Astrocyte of the spinal cord (primary cell): ENCODE measurements around the gene PIEZO2.
A peak's percentile ranks its signal among the peaks of the same experiment; 100 is the strongest.

Experiments used
- DNase-seq: peaks from one replicate; pipeline ENCODE4 v3.0.0; 2011; ENCODE audit warnings: low read depth, low spot score
- H3K4me3 ChIP-seq: 2 replicates; pipeline ENCODE4 v1.5.1; 2011; ENCODE audit warnings: low read depth, mild to moderate bottlenecking, low read length, moderate library complexity
- in situ Hi-C: cut with HindIII; loops from 2 replicates; pipeline ENCODE4 v1.10.0; 2017; ENCODE audit warnings: low sequenced_read_pairs
- TF ChIP-seq, protein P1 (sequence below): IDR thresholded peaks from 2 replicates; pipeline ENCODE4 v1.5.1; 2012; ENCODE audit warnings: low read depth, mild to moderate bottlenecking, low read length, inconsistent platforms

The PIEZO2 gene

DNA sequence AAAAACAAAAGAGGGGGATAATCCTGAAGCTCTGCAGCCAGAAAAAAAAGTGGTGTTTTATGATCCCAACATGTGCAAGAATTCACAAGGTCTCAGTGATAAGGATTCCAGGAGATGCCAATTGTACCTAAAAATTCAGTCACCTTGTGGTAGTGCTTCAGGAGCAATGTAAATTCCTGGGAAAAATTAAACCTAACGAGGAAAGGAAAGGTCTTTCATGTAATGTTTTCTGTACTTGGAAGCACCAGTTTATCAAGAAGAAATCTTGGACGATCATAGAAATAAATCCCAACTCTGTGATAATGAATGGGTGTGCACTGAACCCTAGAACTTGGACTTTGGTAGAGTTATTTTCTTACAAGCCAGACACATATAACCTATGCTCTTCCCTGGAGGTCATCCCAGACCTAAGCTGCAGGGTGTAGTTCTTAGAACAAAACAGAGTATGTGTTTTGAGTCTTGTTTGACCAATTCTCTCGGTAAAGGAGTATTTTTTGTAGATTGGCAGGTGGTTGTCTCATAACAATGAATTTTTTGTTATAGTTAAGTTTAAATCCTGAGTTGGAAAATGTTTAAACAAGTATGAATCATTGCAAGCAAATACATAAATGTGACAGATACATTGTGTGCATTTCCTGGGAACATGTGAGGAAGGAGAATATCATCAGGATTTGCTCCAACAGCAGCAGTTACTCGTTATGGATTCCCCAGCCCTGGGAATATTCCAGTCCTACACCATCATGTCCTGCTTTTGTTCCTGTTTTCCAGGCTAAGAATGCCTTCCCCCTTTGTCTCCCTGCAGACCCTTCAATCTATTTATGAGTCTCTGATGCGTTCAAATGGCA lies 399.0 kb downstream of the PIEZO2 start:
- H3K4me3 ChIP-seq = no peak overlapping the region
- no peak for DNase-seq
- in situ Hi-C loops = no loop called here
- TF ChIP-seq, protein P1, sequence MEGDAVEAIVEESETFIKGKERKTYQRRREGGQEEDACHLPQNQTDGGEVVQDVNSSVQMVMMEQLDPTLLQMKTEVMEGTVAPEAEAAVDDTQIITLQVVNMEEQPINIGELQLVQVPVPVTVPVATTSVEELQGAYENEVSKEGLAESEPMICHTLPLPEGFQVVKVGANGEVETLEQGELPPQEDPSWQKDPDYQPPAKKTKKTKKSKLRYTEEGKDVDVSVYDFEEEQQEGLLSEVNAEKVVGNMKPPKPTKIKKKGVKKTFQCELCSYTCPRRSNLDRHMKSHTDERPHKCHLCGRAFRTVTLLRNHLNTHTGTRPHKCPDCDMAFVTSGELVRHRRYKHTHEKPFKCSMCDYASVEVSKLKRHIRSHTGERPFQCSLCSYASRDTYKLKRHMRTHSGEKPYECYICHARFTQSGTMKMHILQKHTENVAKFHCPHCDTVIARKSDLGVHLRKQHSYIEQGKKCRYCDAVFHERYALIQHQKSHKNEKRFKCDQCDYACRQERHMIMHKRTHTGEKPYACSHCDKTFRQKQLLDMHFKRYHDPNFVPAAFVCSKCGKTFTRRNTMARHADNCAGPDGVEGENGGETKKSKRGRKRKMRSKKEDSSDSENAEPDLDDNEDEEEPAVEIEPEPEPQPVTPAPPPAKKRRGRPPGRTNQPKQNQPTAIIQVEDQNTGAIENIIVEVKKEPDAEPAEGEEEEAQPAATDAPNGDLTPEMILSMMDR = no peak

DNA sequence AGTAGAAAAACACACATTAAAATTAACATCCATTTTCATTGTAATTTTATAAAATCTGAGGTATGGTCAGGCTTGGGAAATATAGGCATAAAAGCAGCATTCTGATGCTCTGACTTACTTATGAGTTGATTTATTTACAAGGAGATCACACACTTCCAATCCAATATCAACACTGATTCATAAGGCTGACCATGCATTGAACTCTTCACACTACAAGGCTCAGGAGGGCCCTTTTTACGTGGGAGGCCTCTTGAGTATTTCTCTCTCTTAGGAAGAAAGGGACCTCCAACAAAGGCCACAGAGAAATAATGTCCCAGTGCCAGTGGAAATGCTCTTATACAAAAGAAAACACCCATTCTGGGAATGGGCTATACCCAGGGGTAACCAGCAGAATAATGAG lies 400.7 kb downstream of the PIEZO2 start:
- peak; percentile 22 for DNase-seq
- TF ChIP-seq, protein P1 = no peak
- in situ Hi-C loops = no loop called here
- H3K4me3 ChIP-seq = no peak overlapping the region

DNA sequence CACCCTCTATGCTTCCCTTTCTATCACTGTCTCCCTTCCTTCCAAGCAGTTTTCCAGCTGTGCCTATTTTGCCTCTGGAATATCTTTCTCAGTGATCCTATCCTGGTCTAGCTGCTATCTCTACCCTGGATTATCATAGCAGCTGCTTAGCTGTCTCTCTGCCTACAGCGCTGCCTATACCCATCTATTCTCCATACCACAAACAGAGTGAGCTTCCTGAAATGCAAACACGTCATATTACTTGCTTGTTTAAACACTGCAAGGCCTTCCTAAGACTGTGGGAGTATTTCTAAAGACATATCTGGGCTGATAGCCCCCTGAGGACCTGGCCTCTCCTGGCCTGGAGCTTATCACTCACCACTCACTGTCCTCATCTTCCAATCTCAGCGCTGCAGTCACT lies 403.4 kb downstream of the PIEZO2 start:
- DNase-seq = no peak
- no peak overlapping the region for H3K4me3 ChIP-seq
- in situ Hi-C loops = no loop called here
- TF ChIP-seq, protein P1 = no peak

DNA sequence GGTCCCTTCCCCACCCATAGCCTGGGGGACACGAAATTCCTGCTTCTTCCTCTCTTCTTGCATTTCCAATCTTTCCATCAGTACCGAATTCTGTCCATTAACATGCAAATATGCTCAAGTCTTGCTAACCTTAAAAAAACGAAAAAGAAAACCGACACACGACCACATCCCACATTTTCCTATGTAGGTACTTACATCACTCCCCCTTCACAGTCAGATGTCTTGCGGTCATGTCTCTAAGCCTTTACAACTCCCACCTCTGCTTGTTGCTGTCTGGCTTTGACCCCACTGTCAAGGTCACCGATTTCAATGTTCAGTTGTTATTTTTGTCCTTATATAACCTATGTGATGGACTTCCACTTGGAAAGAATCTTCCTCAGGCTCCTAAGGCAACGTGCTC lies 404.1 kb downstream of the PIEZO2 start:
- no peak overlapping the region for H3K4me3 ChIP-seq
- no peak for DNase-seq
- TF ChIP-seq, protein P1 = no peak
- in situ Hi-C loops = no loop called here

DNA sequence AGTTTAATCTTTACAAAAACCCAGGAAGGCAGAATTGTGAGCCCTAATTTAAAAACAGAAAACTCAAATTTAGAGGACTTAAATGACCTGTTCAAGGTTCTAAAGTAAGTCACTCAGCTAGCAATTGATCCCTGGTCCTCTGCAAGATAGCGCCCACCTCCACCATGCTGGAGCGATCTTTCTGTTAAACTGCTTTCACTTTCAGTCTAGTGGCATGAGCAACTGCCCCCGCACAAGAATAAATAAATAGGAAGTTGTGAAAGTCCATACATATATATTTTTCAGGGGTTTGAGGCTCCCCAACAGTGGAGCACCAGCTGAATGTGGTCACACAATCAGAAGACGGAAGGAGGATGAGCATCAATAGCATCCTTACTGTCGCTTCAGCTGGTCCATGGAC lies 405.6 kb downstream of the PIEZO2 start:
- no peak for DNase-seq
- TF ChIP-seq, protein P1 = no peak
- no peak overlapping the region for H3K4me3 ChIP-seq
- in situ Hi-C loops = no loop called here

DNA sequence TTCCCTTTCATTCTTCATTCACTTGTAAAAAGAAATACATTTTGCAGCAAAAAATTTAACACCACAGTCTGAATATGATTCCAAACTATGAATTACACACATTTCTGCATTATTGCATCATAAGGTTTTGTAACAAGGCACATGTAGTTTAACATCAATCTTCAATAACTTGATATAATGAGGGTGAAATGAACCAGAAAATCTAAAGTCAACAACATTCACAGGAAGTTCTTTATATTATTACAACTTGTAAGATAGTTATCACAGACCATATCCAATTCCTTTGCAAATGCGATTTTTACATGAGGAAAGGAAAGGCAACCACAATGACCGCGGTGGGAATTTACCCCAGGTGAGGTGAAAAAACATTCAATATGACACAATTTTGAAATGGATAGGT lies 410.2 kb downstream of the PIEZO2 start:
- in situ Hi-C loops = no loop called here
- peak; percentile 10 for DNase-seq
- no peak overlapping the region for H3K4me3 ChIP-seq
- TF ChIP-seq, protein P1 = no peak
